LNCAP (cell line): ENCODE measurements around the gene RNASEH1.

ENCODE experiments used
- TF ChIP-seq, protein P1 (sequence below): fragments of 450-650 bp; IDR thresholded peaks from 2 replicates; pipeline ENCODE4 v1.5.1; 2017; ENCODE audit warnings: mild to moderate bottlenecking

The RNASEH1 gene, protein sequence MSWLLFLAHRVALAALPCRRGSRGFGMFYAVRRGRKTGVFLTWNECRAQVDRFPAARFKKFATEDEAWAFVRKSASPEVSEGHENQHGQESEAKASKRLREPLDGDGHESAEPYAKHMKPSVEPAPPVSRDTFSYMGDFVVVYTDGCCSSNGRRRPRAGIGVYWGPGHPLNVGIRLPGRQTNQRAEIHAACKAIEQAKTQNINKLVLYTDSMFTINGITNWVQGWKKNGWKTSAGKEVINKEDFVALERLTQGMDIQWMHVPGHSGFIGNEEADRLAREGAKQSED

GRCh38 chr2:3558205-3559014 is at the start of gene RNASEH1:
RNASEH1 (minus strand) TSS chr2:3558333; CDS start chr2:3558260, 73 bp downstream.
- TF ChIP-seq, protein P1, sequence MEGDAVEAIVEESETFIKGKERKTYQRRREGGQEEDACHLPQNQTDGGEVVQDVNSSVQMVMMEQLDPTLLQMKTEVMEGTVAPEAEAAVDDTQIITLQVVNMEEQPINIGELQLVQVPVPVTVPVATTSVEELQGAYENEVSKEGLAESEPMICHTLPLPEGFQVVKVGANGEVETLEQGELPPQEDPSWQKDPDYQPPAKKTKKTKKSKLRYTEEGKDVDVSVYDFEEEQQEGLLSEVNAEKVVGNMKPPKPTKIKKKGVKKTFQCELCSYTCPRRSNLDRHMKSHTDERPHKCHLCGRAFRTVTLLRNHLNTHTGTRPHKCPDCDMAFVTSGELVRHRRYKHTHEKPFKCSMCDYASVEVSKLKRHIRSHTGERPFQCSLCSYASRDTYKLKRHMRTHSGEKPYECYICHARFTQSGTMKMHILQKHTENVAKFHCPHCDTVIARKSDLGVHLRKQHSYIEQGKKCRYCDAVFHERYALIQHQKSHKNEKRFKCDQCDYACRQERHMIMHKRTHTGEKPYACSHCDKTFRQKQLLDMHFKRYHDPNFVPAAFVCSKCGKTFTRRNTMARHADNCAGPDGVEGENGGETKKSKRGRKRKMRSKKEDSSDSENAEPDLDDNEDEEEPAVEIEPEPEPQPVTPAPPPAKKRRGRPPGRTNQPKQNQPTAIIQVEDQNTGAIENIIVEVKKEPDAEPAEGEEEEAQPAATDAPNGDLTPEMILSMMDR, result no peak

DNA sequence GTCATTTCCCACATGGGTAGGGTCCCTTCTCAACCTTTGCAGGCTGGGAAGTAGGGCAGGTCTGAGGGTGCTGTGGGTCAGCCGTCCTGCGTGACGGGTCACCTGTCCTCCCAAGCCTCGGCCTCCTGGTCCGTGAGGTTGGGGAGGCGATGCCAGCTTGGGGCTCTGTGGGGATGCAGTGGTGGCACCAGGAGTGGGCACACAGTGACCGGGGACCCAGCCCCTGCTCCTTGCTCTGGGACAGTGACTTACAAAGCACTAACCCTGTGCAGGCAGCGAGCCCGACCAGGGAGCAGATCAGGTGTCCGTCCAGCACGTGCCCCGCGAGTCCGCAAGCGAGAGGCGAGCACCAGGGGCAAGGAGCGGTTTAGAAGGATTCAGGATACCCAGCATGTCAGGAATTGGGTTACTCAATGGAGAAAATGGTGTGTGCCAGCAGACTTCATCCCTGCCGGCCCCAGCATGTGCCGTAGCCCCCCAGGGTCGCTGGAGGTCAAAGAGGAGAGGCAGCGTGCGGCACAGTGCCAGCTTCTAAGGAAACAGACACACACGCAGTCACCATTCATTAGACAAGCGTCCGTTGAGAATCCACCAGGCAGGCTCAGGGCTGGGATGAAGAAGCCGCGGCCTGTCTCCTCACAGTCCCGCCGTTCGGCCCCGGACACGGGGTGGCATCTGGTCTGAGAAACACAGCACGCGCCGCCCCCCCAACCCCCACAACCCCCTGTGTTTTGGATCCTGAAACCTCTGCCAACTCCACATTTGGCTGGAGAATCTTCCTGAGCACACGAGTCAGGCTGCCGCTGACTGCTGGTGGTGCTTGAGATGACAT is 48.5 kb upstream of the RNASEH1 start:
- TF ChIP-seq, protein P1, result no peak

GRCh38 chr2:3606028-3606369 is 47.9 kb upstream of the RNASEH1 start:
- TF ChIP-seq, protein P1, result no peak

DNA sequence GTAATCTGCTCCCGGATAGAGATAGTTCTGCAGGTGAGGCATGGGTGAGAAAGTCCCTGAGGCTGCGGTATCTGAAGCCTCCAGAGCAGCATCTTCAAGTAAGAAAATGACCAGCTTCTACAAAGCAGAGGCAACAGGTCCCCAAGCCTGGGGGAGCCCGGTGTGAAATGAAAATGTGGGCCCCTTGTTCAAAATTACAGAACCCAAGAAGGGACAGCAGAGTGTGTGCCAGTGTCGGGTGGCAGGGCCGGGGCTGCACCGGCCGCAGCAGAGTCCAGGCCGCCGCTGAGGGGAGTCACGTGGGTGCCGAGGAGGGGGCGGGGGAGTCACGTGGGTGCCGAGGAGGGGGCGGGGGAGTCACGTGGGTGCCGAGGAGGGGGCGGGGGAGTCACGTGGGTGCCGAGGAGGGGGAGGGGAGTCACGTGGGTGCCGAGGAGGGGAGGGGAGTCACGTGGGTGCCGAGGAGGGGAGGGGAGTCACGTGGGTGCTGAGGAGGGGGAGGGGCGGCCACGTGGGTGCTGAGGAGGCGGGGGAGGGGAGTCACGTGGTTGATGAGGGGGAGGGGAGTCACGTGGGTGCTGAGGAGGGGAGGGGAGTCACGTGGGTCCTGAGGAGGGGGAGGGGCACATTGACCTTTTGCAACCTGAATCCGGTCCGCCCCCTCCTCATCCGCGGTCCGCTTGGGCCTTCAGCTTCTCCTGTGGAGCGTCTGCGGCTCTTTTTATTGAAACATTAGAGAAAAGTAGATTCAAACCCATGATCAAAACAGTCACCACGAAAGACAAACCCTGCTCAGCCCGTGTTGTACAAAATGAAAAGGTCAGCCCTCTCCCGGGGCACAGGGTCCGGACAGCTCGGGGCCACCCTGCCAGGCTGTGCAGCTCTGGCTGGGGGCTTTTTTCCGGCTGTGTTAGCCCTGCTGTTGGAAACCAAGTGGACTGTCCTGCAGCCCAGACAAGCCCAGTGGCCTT is 47.1 kb upstream of the RNASEH1 start:
- TF ChIP-seq, protein P1, result no peak

DNA sequence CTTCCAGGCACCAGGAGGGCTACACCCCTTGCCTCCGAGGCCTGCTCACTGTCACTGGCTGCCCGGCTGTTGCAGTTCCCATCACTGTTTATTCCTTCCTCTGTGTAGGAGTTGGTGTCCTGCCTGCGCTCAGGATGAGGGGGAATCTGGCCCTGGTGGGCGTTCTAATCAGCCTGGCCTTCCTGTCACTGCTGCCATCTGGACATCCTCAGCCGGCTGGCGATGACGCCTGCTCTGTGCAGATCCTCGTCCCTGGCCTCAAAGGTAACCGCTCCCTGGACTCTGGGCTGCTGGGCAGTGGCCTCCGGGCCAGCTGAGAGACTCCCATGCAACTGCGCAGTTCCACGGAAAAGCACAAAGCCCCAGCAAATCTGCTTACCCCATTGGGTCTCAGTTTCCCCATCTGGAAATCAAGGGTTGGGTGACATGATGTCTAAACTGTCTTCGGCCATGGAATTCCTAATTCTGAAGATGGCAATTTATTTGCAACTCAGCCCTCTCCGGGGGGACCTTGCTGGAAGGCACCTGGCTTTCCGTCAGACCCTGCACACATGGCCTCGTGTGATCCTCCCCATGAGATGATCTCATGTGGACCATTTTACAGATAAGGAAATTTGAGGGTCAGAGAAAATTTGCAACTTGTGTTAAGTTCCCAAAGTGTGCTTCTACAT is 46.2 kb upstream of the RNASEH1 start:
- TF ChIP-seq, protein P1, result no peak

DNA sequence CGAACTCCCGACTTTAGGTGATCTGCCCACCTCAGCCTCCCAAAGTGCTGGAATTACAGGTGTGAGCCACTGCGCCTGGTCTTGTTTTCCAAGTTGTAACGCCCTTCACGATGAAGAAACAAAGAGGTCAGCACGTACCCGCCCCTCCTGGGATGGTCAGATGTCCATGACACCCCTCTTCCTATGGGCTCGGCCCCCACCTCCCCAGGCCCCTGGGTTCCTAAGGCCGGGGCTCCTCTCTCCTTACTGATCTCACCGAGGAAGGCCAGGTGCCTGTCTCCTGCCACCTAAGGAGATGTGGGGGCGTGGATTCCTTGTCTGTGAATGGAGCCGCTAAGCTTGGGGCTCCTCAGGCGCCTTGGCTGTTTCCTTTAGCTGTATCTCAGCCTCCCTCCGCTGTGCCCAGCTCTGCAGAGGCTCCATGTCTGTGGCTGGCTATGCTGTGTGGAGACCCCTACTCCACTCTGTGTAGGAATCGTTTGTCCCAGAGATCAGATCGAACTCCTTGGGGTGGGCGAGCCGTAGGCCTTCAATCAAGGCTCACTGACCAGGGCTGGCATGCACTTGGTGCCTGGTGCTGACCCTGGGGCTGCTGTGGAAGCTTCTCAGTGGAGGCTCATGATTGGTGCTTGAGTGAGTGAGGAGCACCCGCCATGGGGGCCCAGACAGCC is 45.5 kb upstream of the RNASEH1 start:
- TF ChIP-seq, protein P1, result no peak
